GM23338 (cell line): ENCODE measurements around the gene DNAH9. TPM values are rescaled to one million over a fixed set of nuclear protein-coding genes. Genes with fewer than 3 reads are reported as not detected.

Experiments
- ATAC-seq: fragments of 200-7000 bp; cut with Tn5 transposase; 3 replicates; pipeline ENCODE4 v1.9.1; 2020
- DNase-seq: peaks from one replicate; pipeline ENCODE4 v3.0.0-alpha.2; 2015; ENCODE audit warnings: low spot score
- H2AFZ ChIP-seq: fragments of 200-600 bp; sonication (generic); 2 replicates; pipeline ENCODE4 v1.8.0; 2016; ENCODE audit warnings: antibody characterized with exemption, mild to moderate bottlenecking, moderate library complexity
- H3F3A ChIP-seq: fragments of 200-600 bp; sonication (generic); replicated peaks from 2 replicates; pipeline ENCODE4 v1.8.0; 2017; ENCODE audit warnings: antibody characterized with exemption, mixed run types, low read depth
- H3K27ac ChIP-seq: fragments of 200-600 bp; sonication (generic); 2 replicates; pipeline ENCODE4 v1.6.1; 2016; ENCODE audit warnings: low read depth
- H3K27me3 ChIP-seq: fragments of 200-600 bp; sonication (generic); 2 replicates; pipeline ENCODE4 v1.8.0; 2016; ENCODE audit warnings: mild to moderate bottlenecking, mixed run types, moderate library complexity; ENCODE audit not compliant: insufficient read depth
- H3K36me3 ChIP-seq: fragments of 200-600 bp; sonication (generic); 2 replicates; pipeline ENCODE4 v1.8.0; 2016; ENCODE audit warnings: mild to moderate bottlenecking; ENCODE audit not compliant: insufficient read depth
- H3K4me1 ChIP-seq: fragments of 200-600 bp; sonication (generic); 2 replicates; pipeline ENCODE4 v1.8.0; 2016; ENCODE audit warnings: mild to moderate bottlenecking, moderate library complexity; ENCODE audit not compliant: insufficient read depth
- H3K4me2 ChIP-seq: fragments of 200-600 bp; sonication (generic); 2 replicates; pipeline ENCODE4 v1.7.1; 2017; ENCODE audit warnings: mixed run types
- H3K4me3 ChIP-seq: fragments of 200-600 bp; sonication (generic); 2 replicates; pipeline ENCODE4 v1.6.1; 2016; ENCODE audit warnings: mixed run types
- H3K79me2 ChIP-seq: fragments of 200-600 bp; sonication (generic); replicated peaks from 2 replicates; pipeline ENCODE4 v1.8.0; 2017; ENCODE audit warnings: mild to moderate bottlenecking; ENCODE audit not compliant: insufficient read depth
- H3K9me2 ChIP-seq: fragments of 200-600 bp; sonication (generic); 2 replicates; pipeline ENCODE4 v1.8.0; 2017; ENCODE audit not compliant: insufficient read depth
- H4K20me1 ChIP-seq: fragments of 200-600 bp; sonication (generic); replicated peaks from 2 replicates; pipeline ENCODE4 v1.8.0; 2017; ENCODE audit warnings: mild to moderate bottlenecking; ENCODE audit not compliant: insufficient read depth
- H3K27ac Mint-ChIP-seq: 2 replicates; pipeline ENCODE4 v1.8.0; 2020; ENCODE audit warnings: inconsistent platforms, mild to moderate bottlenecking, moderate library complexity, mixed read lengths
- H3K27me3 Mint-ChIP-seq: 3 replicates; pipeline ENCODE4 v1.8.0; 2022; ENCODE audit warnings: low read depth, mild to moderate bottlenecking, moderate library complexity, mixed read lengths, inconsistent platforms; ENCODE audit not compliant: insufficient read depth, poor library complexity
- H3K36me3 Mint-ChIP-seq: 3 replicates; pipeline ENCODE4 v1.8.0; 2021; ENCODE audit warnings: low read depth, mild to moderate bottlenecking, inconsistent platforms, moderate library complexity, mixed read lengths
- H3K4me1 Mint-ChIP-seq: 3 replicates; pipeline ENCODE4 v1.8.0; 2020; ENCODE audit warnings: mild to moderate bottlenecking, inconsistent platforms, mixed read lengths
- H3K4me3 Mint-ChIP-seq: 3 replicates; pipeline ENCODE4 v1.8.0; 2021; ENCODE audit warnings: moderate library complexity, mild to moderate bottlenecking, inconsistent platforms, mixed read lengths
- H3K9me3 Mint-ChIP-seq: 3 replicates; pipeline ENCODE4 v1.8.0; 2020; ENCODE audit warnings: moderate library complexity, mild to moderate bottlenecking, inconsistent platforms, mixed read lengths
- CREB1 ChIP-seq: fragments of 250-450 bp; sonication (Bioruptor Pico); IDR thresholded peaks from 2 replicates; pipeline ENCODE4 v1.5.0; 2020; ENCODE audit warnings: low read depth, mild to moderate bottlenecking, moderate library complexity
- EZH2 ChIP-seq: fragments of 200-600 bp; sonication (generic); IDR thresholded peaks from one replicate; pipeline ENCODE4 v1.8.0; 2017; ENCODE audit warnings: antibody characterized with exemption, mild to moderate bottlenecking, low read depth; ENCODE audit not compliant: unreplicated experiment
- EZH2phosphoT487 ChIP-seq: fragments of 200-600 bp; sonication (generic); IDR thresholded peaks from one replicate; pipeline ENCODE4 v1.8.1; 2018; ENCODE audit warnings: antibody characterized with exemption; ENCODE audit not compliant: unreplicated experiment
- JUNB ChIP-seq: IDR thresholded peaks from one replicate; pipeline ENCODE4 v1.6.1; 2016; ENCODE audit warnings: antibody characterized with exemption; ENCODE audit not compliant: unreplicated experiment
- NANOG ChIP-seq: IDR thresholded peaks from 2 replicates; pipeline ENCODE4 v1.6.1; 2016; ENCODE audit warnings: antibody characterized with exemption, borderline replicate concordance
- POLR2AphosphoS5 ChIP-seq: IDR thresholded peaks from 2 replicates; pipeline ENCODE4 v1.6.1; 2016; ENCODE audit warnings: antibody characterized with exemption, low read depth
- STAT1 ChIP-seq: IDR thresholded peaks from one replicate; pipeline ENCODE4 v1.6.1; 2016; ENCODE audit warnings: antibody characterized with exemption; ENCODE audit not compliant: unreplicated experiment
- ZNF114 ChIP-seq: fragments of 250-450 bp; sonication (Bioruptor Pico); IDR thresholded peaks from 2 replicates; pipeline ENCODE4 v1.5.0; 2020; ENCODE audit warnings: mild to moderate bottlenecking, moderate library complexity
- ZNF331 ChIP-seq: fragments of 250-450 bp; sonication (Bioruptor Pico); IDR thresholded peaks from 2 replicates; pipeline ENCODE4 v1.5.0; 2020; ENCODE audit warnings: low read depth, mild to moderate bottlenecking, moderate library complexity
- polyA plus RNA-seq: library from polyadenylated mRNA; unstranded; fragments of >200 nt; fragmentation: Nextera tagmentation; extraction: Ambion mirVana; gene quantifications from 2 replicates; pipeline ENCODE4 v1.2.1, GENCODE V29; 2016
- total RNA-seq: library from RNA; depleted of rRNA; stranded (reverse); fragments of >200 nt; shearing (Covaris generic); gene quantifications from 2 replicates; pipeline ENCODE4 v1.2.3, GENCODE V29; 2014
- TF ChIP-seq, protein P1 (sequence below): IDR thresholded peaks from one replicate; pipeline ENCODE4 v1.6.1; 2018; ENCODE audit warnings: antibody characterized with exemption; ENCODE audit not compliant: unreplicated experiment
- TF ChIP-seq, protein P2 (sequence below), 2 experiments: fragments of 200-600 bp in 1 of 2; sonication (generic) in 1 of 2; conservative IDR thresholded peaks; 2 replicates each; pipeline versions ENCODE4 v1.5.1 to v1.6.1; 2016 to 2017; ENCODE audit warnings: antibody characterized with exemption in 2 of 2, low read depth in 2 of 2, mild to moderate bottlenecking in 2 of 2, moderate library complexity in 1 of 2
- TF ChIP-seq, protein P3 (sequence below): IDR thresholded peaks from 2 replicates; pipeline ENCODE4 v1.6.1; 2016; ENCODE audit warnings: antibody characterized with exemption

Gene DNAH9
- total and polyA plus RNA-seq, 2 experiments from 2014 or later = not detected

DNA sequence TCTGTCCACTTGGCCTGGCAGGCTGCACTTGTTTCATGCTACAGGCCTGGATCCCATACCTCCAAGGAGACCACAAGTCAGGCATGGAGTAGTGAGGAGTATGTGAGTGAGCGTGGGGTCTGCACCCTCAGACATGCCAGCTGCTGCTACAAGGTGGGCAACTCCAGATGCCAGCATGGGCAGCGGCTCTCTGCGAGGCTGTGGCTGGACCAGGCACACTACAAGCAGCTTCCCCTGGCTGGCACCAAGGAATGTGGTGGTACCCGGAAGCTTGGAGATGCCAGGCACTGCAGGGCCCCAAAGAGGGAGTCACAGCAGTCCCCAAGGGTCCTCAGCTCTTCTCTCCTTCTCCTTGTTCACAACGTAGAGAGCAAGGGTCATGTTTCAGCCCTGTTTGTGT, 16.1 kb upstream of the DNAH9 start (continued):
- TF ChIP-seq, protein P1, sequence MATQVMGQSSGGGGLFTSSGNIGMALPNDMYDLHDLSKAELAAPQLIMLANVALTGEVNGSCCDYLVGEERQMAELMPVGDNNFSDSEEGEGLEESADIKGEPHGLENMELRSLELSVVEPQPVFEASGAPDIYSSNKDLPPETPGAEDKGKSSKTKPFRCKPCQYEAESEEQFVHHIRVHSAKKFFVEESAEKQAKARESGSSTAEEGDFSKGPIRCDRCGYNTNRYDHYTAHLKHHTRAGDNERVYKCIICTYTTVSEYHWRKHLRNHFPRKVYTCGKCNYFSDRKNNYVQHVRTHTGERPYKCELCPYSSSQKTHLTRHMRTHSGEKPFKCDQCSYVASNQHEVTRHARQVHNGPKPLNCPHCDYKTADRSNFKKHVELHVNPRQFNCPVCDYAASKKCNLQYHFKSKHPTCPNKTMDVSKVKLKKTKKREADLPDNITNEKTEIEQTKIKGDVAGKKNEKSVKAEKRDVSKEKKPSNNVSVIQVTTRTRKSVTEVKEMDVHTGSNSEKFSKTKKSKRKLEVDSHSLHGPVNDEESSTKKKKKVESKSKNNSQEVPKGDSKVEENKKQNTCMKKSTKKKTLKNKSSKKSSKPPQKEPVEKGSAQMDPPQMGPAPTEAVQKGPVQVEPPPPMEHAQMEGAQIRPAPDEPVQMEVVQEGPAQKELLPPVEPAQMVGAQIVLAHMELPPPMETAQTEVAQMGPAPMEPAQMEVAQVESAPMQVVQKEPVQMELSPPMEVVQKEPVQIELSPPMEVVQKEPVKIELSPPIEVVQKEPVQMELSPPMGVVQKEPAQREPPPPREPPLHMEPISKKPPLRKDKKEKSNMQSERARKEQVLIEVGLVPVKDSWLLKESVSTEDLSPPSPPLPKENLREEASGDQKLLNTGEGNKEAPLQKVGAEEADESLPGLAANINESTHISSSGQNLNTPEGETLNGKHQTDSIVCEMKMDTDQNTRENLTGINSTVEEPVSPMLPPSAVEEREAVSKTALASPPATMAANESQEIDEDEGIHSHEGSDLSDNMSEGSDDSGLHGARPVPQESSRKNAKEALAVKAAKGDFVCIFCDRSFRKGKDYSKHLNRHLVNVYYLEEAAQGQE = no peak
- no peak for TF ChIP-seq ZNF114 (CRISPR knock-in tag)
- TF ChIP-seq NANOG = no peak
- no peak for TF ChIP-seq ZNF331
- TF ChIP-seq, protein P2, sequence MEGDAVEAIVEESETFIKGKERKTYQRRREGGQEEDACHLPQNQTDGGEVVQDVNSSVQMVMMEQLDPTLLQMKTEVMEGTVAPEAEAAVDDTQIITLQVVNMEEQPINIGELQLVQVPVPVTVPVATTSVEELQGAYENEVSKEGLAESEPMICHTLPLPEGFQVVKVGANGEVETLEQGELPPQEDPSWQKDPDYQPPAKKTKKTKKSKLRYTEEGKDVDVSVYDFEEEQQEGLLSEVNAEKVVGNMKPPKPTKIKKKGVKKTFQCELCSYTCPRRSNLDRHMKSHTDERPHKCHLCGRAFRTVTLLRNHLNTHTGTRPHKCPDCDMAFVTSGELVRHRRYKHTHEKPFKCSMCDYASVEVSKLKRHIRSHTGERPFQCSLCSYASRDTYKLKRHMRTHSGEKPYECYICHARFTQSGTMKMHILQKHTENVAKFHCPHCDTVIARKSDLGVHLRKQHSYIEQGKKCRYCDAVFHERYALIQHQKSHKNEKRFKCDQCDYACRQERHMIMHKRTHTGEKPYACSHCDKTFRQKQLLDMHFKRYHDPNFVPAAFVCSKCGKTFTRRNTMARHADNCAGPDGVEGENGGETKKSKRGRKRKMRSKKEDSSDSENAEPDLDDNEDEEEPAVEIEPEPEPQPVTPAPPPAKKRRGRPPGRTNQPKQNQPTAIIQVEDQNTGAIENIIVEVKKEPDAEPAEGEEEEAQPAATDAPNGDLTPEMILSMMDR (conservative IDR thresholded peaks at IDR 0.05; ENCODE audit: low read depth in 2 of 2) = no peak

DNA sequence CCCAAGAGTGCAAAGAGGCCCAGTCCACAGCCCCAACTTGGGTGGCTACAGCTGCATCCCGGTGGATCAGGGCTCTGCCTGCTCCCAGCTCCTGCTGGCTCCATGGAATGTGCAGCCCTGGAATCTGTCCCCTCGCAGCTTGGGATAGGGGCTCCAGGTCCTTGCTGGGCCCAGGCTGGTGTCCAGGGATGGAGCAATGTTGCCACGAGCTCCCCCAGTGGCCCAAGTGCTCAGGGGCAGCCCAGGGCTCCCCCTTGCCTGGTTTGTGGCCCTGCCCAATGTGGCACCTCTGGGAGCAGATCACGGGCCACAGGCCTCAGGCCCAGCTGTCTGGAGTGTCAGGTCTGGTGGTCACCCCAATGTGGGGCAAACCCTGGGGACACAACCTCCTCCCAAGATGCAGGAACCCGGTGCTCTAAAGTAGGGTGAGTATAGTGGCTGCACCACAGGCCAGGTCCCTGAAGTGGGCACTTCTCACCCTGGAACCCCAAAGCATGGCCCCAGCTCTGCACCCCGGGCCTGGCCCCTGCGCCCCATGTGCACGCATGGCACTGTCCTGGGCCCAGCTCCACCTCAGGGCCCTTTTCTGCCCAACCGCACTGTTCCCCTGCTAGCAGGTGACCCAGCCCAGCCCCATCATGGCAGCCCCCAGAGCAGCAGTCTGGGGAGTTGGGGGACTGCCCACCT, 14.8 kb upstream of the DNAH9 start:
- Histone ChIP-seq H3K36me3 (no peaks in the 10 kb centered on the region), H3K4me3 (no peak overlapping the region), H2AFZ (no peak overlapping the region), H4K20me1 (no peaks in the 10 kb centered on the region), H3K4me1 (no peaks in the 10 kb centered on the region), H3K27ac (no peak overlapping the region), H3K4me2 (no peak overlapping the region), H3F3A (no peaks in the 10 kb centered on the region), H3K27me3 (no peaks in the 10 kb centered on the region), H3K79me2 (no peaks in the 10 kb centered on the region), H3K9me2 (no peaks in the 10 kb centered on the region)
- no peak for ATAC-seq
- Mint-ChIP-seq H3K4me1 (no peaks in the 10 kb centered on the region), H3K27ac (no peak overlapping the region), H3K9me3 (peaks cover 96% of the 10 kb centered on the region), H3K27me3 (no peaks in the 10 kb centered on the region), H3K4me3 (no peak overlapping the region), H3K36me3 (peaks cover 39% of the 10 kb centered on the region)
- DNase-seq = no peak
- TF ChIP-seq CREB1 (CRISPR knock-in tag) (no peak), STAT1 (no peak), ZNF331 (no peak), JUNB (no peak), EZH2phosphoT487 (no peak), ZNF114 (CRISPR knock-in tag) (no peak), EZH2 (no peak), NANOG (no peak), POLR2AphosphoS5 (no peak)
- TF ChIP-seq, protein P2 (conservative IDR thresholded peaks at IDR 0.05; ENCODE audit: low read depth in 2 of 2) = no peak
- TF ChIP-seq, protein P1 = no peak
- TF ChIP-seq, protein P3, sequence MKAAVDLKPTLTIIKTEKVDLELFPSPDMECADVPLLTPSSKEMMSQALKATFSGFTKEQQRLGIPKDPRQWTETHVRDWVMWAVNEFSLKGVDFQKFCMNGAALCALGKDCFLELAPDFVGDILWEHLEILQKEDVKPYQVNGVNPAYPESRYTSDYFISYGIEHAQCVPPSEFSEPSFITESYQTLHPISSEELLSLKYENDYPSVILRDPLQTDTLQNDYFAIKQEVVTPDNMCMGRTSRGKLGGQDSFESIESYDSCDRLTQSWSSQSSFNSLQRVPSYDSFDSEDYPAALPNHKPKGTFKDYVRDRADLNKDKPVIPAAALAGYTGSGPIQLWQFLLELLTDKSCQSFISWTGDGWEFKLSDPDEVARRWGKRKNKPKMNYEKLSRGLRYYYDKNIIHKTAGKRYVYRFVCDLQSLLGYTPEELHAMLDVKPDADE = no peak
